Urinary bladder (tissue), 4 donors: Measurements from ENCODE around the gene ZNF616. TPM values are rescaled to one million over a fixed set of nuclear protein-coding genes. Genes with fewer than 3 reads are reported as not detected.
A peak's percentile ranks its signal among the peaks of the same experiment; 100 is the strongest.

Experiments used
- DNase-seq: peaks from one replicate; pipeline ENCODE4 v3.0.0-alpha.2; 2015; ENCODE audit errors: extremely low spot score
- H3K27ac ChIP-seq: one replicate; pipeline ENCODE4 v1.5.1; 2013; ENCODE audit warnings: low read depth, mild to moderate bottlenecking, moderate library complexity
- H3K36me3 ChIP-seq: one replicate; pipeline ENCODE4 v1.6.1; 2013; ENCODE audit warnings: mild to moderate bottlenecking, moderate library complexity; ENCODE audit not compliant: insufficient read depth
- H3K4me1 ChIP-seq: one replicate; pipeline ENCODE4 v1.6.1; 2013; ENCODE audit warnings: mild to moderate bottlenecking, moderate library complexity; ENCODE audit not compliant: insufficient read depth
- H3K4me3 ChIP-seq: one replicate; pipeline ENCODE4 v1.5.1; 2013; ENCODE audit warnings: low read depth, low read length
- WGBS: extraction: QIAGEN DNeasy Blood & Tissue Kit; methylation state at CpG from one replicate; pipeline ENCODE4 v1.1.7; 2013; 5-methylcytosine and 5-hydroxymethylcytosine counted together
- polyA plus RNA-seq: library from polyadenylated mRNA; stranded (reverse); fragments of 200-250 nt; gene quantifications from one replicate; pipeline ENCODE4 v1.2.3, GENCODE V29; 2013
- small RNA-seq: library from RNA; depleted of rRNA; stranded (forward); fragments of <200 nt; gene quantifications from one replicate; pipeline ENCODE3, GENCODE V24; 2014
- total RNA-seq: library from RNA; depleted of rRNA; stranded (reverse); fragments of >200 nt; gene quantifications from one replicate; pipeline ENCODE4 v1.2.3, GENCODE V29; 2014
- donor health status: healthy with polysubstance abuse.
- donor health status: healthy.

The ZNF616 gene
- total and polyA plus RNA-seq, 2 donors, result 4.9 to 26.1 TPM

- WGBS, result 2% methylated on average over 12 of the region's 12 CpGs
- no peak for DNase-seq
- Histone ChIP-seq H3K27ac (no peak overlapping the region), H3K4me1 (no peaks in the 10 kb centered on the region), H3K4me3 (peak overlapping the region; percentile 73), H3K36me3 (peaks cover 4% of the 10 kb centered on the region)
These were observed 45.1 kb downstream of the ZNF616 start for GRCh38 chr19:52094526-52095130.

GRCh38 chr19:52086481-52086880, 53.3 kb downstream of the ZNF616 start:
- H3K36me3 ChIP-seq, result peaks cover 11% of the 10 kb centered on the region
- no peak for DNase-seq
- no peak overlapping the region for H3K4me3 ChIP-seq
- H3K27ac ChIP-seq, result no peak overlapping the region
- no peaks in the 10 kb centered on the region for H3K4me1 ChIP-seq

GRCh38 chr19:52070496-52070895, 69.2 kb downstream of the ZNF616 start:
- no peak overlapping the region for H3K4me3 ChIP-seq
- H3K36me3 ChIP-seq, result peaks cover 18% of the 10 kb centered on the region
- H3K4me1 ChIP-seq, result no peaks in the 10 kb centered on the region
- DNase-seq, result no peak
- WGBS, result 98% methylated on average over 5 of the region's 5 CpGs
- no peak overlapping the region for H3K27ac ChIP-seq

- WGBS, result 89% methylated on average over 2 of the region's 2 CpGs
- peaks cover 13% of the 10 kb centered on the region for H3K36me3 ChIP-seq
- H3K4me1 ChIP-seq, result no peaks in the 10 kb centered on the region
- H3K27ac ChIP-seq, result no peak overlapping the region
- no peak for DNase-seq
- H3K4me3 ChIP-seq, result no peak overlapping the region
These were observed 70.1 kb downstream of the ZNF616 start for GRCh38 chr19:52069653-52070052.

- WGBS, result 98% methylated on average over 6 of the region's 6 CpGs
- no peak for DNase-seq
- H3K4me1 ChIP-seq, result no peaks in the 10 kb centered on the region
- H3K36me3 ChIP-seq, result peaks cover 13% of the 10 kb centered on the region
- no peak overlapping the region for H3K4me3 ChIP-seq
- H3K27ac ChIP-seq, result no peak overlapping the region
These were observed 73.4 kb downstream of the ZNF616 start for GRCh38 chr19:52066258-52066863.

GRCh38 chr19:52065399-52065798, 74.3 kb downstream of the ZNF616 start:
- no peak overlapping the region for H3K27ac ChIP-seq
- peaks cover 13% of the 10 kb centered on the region for H3K36me3 ChIP-seq
- over 99% methylated on average over 6 of the region's 6 CpGs for WGBS
- H3K4me1 ChIP-seq, result no peaks in the 10 kb centered on the region
- no peak overlapping the region for H3K4me3 ChIP-seq
- no peak for DNase-seq

Small RNA genes within 50 kb of the gene (small RNA-seq; reads per million reads assigned to genes)
- not detected for gene RPL37P23

Other genes starting within 250 kb of the ZNF616 start
- 16.6 TPM for gene ZNF649, start 234.9 kb downstream of the ZNF616 start, total RNA-seq
- gene ZNF649, start 234.9 kb downstream of the ZNF616 start, polyA plus RNA-seq, result 12.4 TPM
- gene ZNF613, start 212.5 kb downstream of the ZNF616 start, total RNA-seq, result 11.3 TPM
- 4.3 TPM for gene ZNF613, start 212.5 kb downstream of the ZNF616 start, polyA plus RNA-seq
- 19.7 TPM for gene ZNF350, start 153.1 kb downstream of the ZNF616 start, total RNA-seq
- 9.0 TPM for gene ZNF350, start 153.1 kb downstream of the ZNF616 start, polyA plus RNA-seq
- 28.3 TPM for gene ZNF615, start 131.7 kb downstream of the ZNF616 start, total RNA-seq
- gene ZNF615, start 131.7 kb downstream of the ZNF616 start, polyA plus RNA-seq, result 8.1 TPM
- 21.1 TPM for gene ZNF614, start 111.6 kb downstream of the ZNF616 start, total RNA-seq
- gene ZNF614, start 111.6 kb downstream of the ZNF616 start, polyA plus RNA-seq, result 6.5 TPM
- gene ZNF432, start 91.1 kb downstream of the ZNF616 start, total RNA-seq, result 28.6 TPM
- gene ZNF432, start 91.1 kb downstream of the ZNF616 start, polyA plus RNA-seq, result 5.7 TPM
- 62.0 TPM for gene ZNF841, start 44.2 kb downstream of the ZNF616 start, total RNA-seq
- gene ZNF841, start 44.2 kb downstream of the ZNF616 start, polyA plus RNA-seq, result 7.0 TPM
- gene ZNF836, start 31.7 kb upstream of the ZNF616 start, total RNA-seq, result 27.8 TPM
- 6.7 TPM for gene ZNF836, start 31.7 kb upstream of the ZNF616 start, polyA plus RNA-seq
- gene PPP2R1A, start 50.1 kb upstream of the ZNF616 start, total RNA-seq, result 93.6 TPM
- 182 TPM for gene PPP2R1A, start 50.1 kb upstream of the ZNF616 start, polyA plus RNA-seq
- 28.1 TPM for gene ZNF766, start 129.6 kb upstream of the ZNF616 start, total RNA-seq
- 11.7 TPM for gene ZNF766, start 129.6 kb upstream of the ZNF616 start, polyA plus RNA-seq
- 18.8 TPM for gene ZNF480, start 157.2 kb upstream of the ZNF616 start, total RNA-seq
- 5.3 TPM for gene ZNF480, start 157.2 kb upstream of the ZNF616 start, polyA plus RNA-seq
- 8.4 TPM for gene ZNF610, start 196.3 kb upstream of the ZNF616 start, total RNA-seq
- 2.2 TPM for gene ZNF610, start 196.3 kb upstream of the ZNF616 start, polyA plus RNA-seq
- gene ZNF880, start 230.0 kb upstream of the ZNF616 start, total RNA-seq, result 50.1 TPM
- 15.3 TPM for gene ZNF880, start 230.0 kb upstream of the ZNF616 start, polyA plus RNA-seq